Measurements from ENCODE around the gene TMEM245.

- TF ChIP-seq POLR2AphosphoS5 (IDR thresholded peaks at IDR 0.05; ENCODE audit: low read depth, low read length): no peak
- no peak for TF ChIP-seq POLR2A (IDR thresholded peaks at IDR 0.05; ENCODE audit: low read depth, low read length)
- no peak for TF ChIP-seq TAF1 (IDR thresholded peaks at IDR 0.05; ENCODE audit: borderline replicate concordance, low read depth, low read length)
Measured at GRCh38 chr9:109011231-109011671, 108.5 kb downstream of the TMEM245 start.
